ENCODE measurements around the gene LAX1. TPM values are rescaled to one million over a fixed set of nuclear protein-coding genes. Genes with fewer than 3 reads are reported as not detected.

Gene LAX1
- total RNA-seq, 2 experiments from 2014 or later = 26.3 to 28.4 TPM

- no peak for ATAC-seq (ENCODE audit: low read depth)
- POLR2A ChIA-PET = interaction anchor here (0.5 kb wide), 1 partner anchor 27 kb away, joined by 7 read pairs; no protein-coding TSS in a partner anchor
- H3K4me3 Mint-ChIP-seq = peak overlapping the region; percentile 99
These were observed 33.1 kb downstream of the LAX1 start for GRCh38 chr1:203797948-203798655.

GRCh38 chr1:203799157-203799556 lies 34.2 kb downstream of the LAX1 start:
- peaks cover 54% of the 10 kb centered on the region for H3K36me3 Mint-ChIP-seq
- H3K4me3 Mint-ChIP-seq = no peak overlapping the region
- POLR2A ChIA-PET = no interaction called here
- no peak for ATAC-seq (ENCODE audit: low read depth)
- H3K4me1 Mint-ChIP-seq = peaks cover 50% of the 10 kb centered on the region
- H3K27ac Mint-ChIP-seq = no peak overlapping the region
- peaks cover 4% of the 10 kb centered on the region for H3K9me3 Mint-ChIP-seq
- DNase-seq = no peak
- H3K27me3 Mint-ChIP-seq = no peaks in the 10 kb centered on the region

More at GRCh38 chr1:203797948-203798655, 33.1 kb downstream of the LAX1 start:
- H3K9me3 Mint-ChIP-seq = peaks cover 4% of the 10 kb centered on the region
- no peaks in the 10 kb centered on the region for H3K27me3 Mint-ChIP-seq
- no peak overlapping the region for H3K27ac Mint-ChIP-seq
- H3K4me1 Mint-ChIP-seq = peaks cover 43% of the 10 kb centered on the region
- DNase-seq = no peak
- peaks cover 49% of the 10 kb centered on the region for H3K36me3 Mint-ChIP-seq

- no peak overlapping the region for H3K4me3 Mint-ChIP-seq
- DNase-seq = no peak
- peaks cover 4% of the 10 kb centered on the region for H3K9me3 Mint-ChIP-seq
- H3K27ac Mint-ChIP-seq = no peak overlapping the region
- peaks cover 61% of the 10 kb centered on the region for H3K36me3 Mint-ChIP-seq
- POLR2A ChIA-PET = no interaction called here
- ATAC-seq (ENCODE audit: low read depth) = no peak
- no peaks in the 10 kb centered on the region for H3K27me3 Mint-ChIP-seq
- H3K4me1 Mint-ChIP-seq = peaks cover 47% of the 10 kb centered on the region
These were observed 35.0 kb downstream of the LAX1 start for GRCh38 chr1:203799971-203800370.

- Mint-ChIP-seq H3K4me3 (no peak overlapping the region), H3K36me3 (peaks cover 48% of the 10 kb centered on the region), H3K4me1 (peaks cover 18% of the 10 kb centered on the region), H3K27me3 (no peaks in the 10 kb centered on the region), H3K9me3 (no peaks in the 10 kb centered on the region), H3K27ac (no peak overlapping the region)
- no peak for ATAC-seq (ENCODE audit: low read depth)
- POLR2A ChIA-PET = no interaction called here
- no peak for DNase-seq
These were observed 40.7 kb downstream of the LAX1 start for GRCh38 chr1:203805689-203806088.

GRCh38 chr1:203807196-203807595 lies 42.2 kb downstream of the LAX1 start:
- Mint-ChIP-seq H3K9me3 (no peaks in the 10 kb centered on the region), H3K4me1 (peaks cover 22% of the 10 kb centered on the region), H3K27me3 (no peaks in the 10 kb centered on the region), H3K36me3 (peaks cover 48% of the 10 kb centered on the region), H3K4me3 (no peak overlapping the region), H3K27ac (no peak overlapping the region)
- no peak for ATAC-seq (ENCODE audit: low read depth)
- POLR2A ChIA-PET = no interaction called here
- DNase-seq = no peak

GRCh38 chr1:203813581-203814341 lies 48.8 kb downstream of the LAX1 start:
- Mint-ChIP-seq H3K9me3 (no peaks in the 10 kb centered on the region), H3K4me1 (peaks cover 24% of the 10 kb centered on the region), H3K27ac (peak overlapping the region; percentile 34), H3K27me3 (no peaks in the 10 kb centered on the region), H3K4me3 (no peak overlapping the region), H3K36me3 (peaks cover 43% of the 10 kb centered on the region)
- DNase-seq = no peak
- POLR2A ChIA-PET = no interaction called here
- ATAC-seq (ENCODE audit: low read depth) = no peak

GRCh38 chr1:203818399-203818798 lies 53.4 kb downstream of the LAX1 start:
- DNase-seq (no peak), ATAC-seq (ENCODE audit: low read depth) (no peak)
- H3K4me1 Mint-ChIP-seq = peaks cover 16% of the 10 kb centered on the region
- H3K27me3 Mint-ChIP-seq = no peaks in the 10 kb centered on the region
- no peaks in the 10 kb centered on the region for H3K9me3 Mint-ChIP-seq
- H3K4me3 Mint-ChIP-seq = no peak overlapping the region
- POLR2A ChIA-PET = interaction anchor here (1.0 kb wide), 1 partner anchor 54 kb away, joined by 4 read pairs; the partner anchor contains the start of gene LAX1
- H3K36me3 Mint-ChIP-seq = peaks cover 35% of the 10 kb centered on the region
- no peak overlapping the region for H3K27ac Mint-ChIP-seq

GRCh38 chr1:203823306-203823705 lies 58.3 kb downstream of the LAX1 start:
- peaks cover 9% of the 10 kb centered on the region for H3K4me1 Mint-ChIP-seq
- POLR2A ChIA-PET = no interaction called here
- ATAC-seq (ENCODE audit: low read depth) = no peak
- H3K27ac Mint-ChIP-seq = no peak overlapping the region
- no peaks in the 10 kb centered on the region for H3K27me3 Mint-ChIP-seq
- DNase-seq = no peak
- no peak overlapping the region for H3K4me3 Mint-ChIP-seq
- peaks cover 41% of the 10 kb centered on the region for H3K36me3 Mint-ChIP-seq
- H3K9me3 Mint-ChIP-seq = no peaks in the 10 kb centered on the region

Other genes starting within 250 kb of the LAX1 start
- 10 to 100 TPM; 64.5 to 67.2 TPM for gene ATP2B4, start 138.4 kb upstream of the LAX1 start, total RNA-seq
- gene ZBED6, start 30.4 kb downstream of the LAX1 start, total RNA-seq = 10 to 100 TPM; 20.7 to 21.8 TPM
- 100 to 1,000 TPM; 111 to 114 TPM for gene ZC3H11A, start 30.4 kb downstream of the LAX1 start, total RNA-seq
- gene SNRPE, start 96.4 kb downstream of the LAX1 start, total RNA-seq = 100 to 1,000 TPM; 128 to 154 TPM